HG03378 (cell line): ENCODE measurements around the gene PPP3CA.
"Not testable (repeated sequence)": the region's sequence is repeated elsewhere in the genome, so short reads cannot be mapped to it uniquely, and the experiment has no call there.

ENCODE experiments used
- ATAC-seq: cut with Tn5 transposase; IDR thresholded peaks from one replicate; pipeline ENCODE4 v1.9.1; 2021; ENCODE audit warnings: mild to moderate bottlenecking, moderate library complexity; ENCODE audit not compliant: unreplicated experiment

Gene PPP3CA

GRCh38 chr4:101152521-101152920, 194.8 kb downstream of the PPP3CA start:
- no peak for ATAC-seq

- no peak for ATAC-seq
Observed at GRCh38 chr4:101148551-101148950, 198.8 kb downstream of the PPP3CA start.

- ATAC-seq: no peak
Observed at GRCh38 chr4:101147283-101147682, 200.0 kb downstream of the PPP3CA start.

- no peak for ATAC-seq
Observed at GRCh38 chr4:101145021-101145420, 202.3 kb downstream of the PPP3CA start.

- peak; percentile 44 for ATAC-seq
Observed at GRCh38 chr4:101142259-101142658, 205.1 kb downstream of the PPP3CA start.

GRCh38 chr4:101141855-101142254, 205.5 kb downstream of the PPP3CA start:
- ATAC-seq: no peak

GRCh38 chr4:101141230-101141629, 206.1 kb downstream of the PPP3CA start:
- no peak for ATAC-seq

GRCh38 chr4:101140228-101140627, 207.1 kb downstream of the PPP3CA start:
- ATAC-seq: no peak

- ATAC-seq: no peak
Observed at GRCh38 chr4:101136373-101137370, 210.7 kb downstream of the PPP3CA start.

GRCh38 chr4:101135371-101136010, 211.8 kb downstream of the PPP3CA start:
- ATAC-seq: peak; percentile 77

GRCh38 chr4:101131058-101131457, 216.3 kb downstream of the PPP3CA start:
- not testable (repeated sequence) for ATAC-seq

- not testable (repeated sequence) for ATAC-seq
Observed at GRCh38 chr4:101128898-101129297, 218.4 kb downstream of the PPP3CA start.

- no peak for ATAC-seq
Observed at GRCh38 chr4:101128473-101128872, 218.9 kb downstream of the PPP3CA start.

GRCh38 chr4:101127176-101127790, 220.0 kb downstream of the PPP3CA start:
- ATAC-seq: peak; percentile 60

GRCh38 chr4:101126059-101126458, 221.3 kb downstream of the PPP3CA start:
- no peak for ATAC-seq

- ATAC-seq: no peak
Observed at GRCh38 chr4:101125045-101125942, 222.0 kb downstream of the PPP3CA start.

GRCh38 chr4:101123231-101123630, 224.1 kb downstream of the PPP3CA start:
- ATAC-seq: no peak

GRCh38 chr4:101122019-101122418, 225.3 kb downstream of the PPP3CA start:
- no peak for ATAC-seq

- no peak for ATAC-seq
Observed at GRCh38 chr4:101119141-101119540, 228.2 kb downstream of the PPP3CA start.

- ATAC-seq: no peak
Observed at GRCh38 chr4:101118617-101119016, 228.7 kb downstream of the PPP3CA start.
